ENCODE results near the gene SLCO3A1.
"Not testable (repeated sequence)": the region's sequence is repeated elsewhere in the genome, so short reads cannot be mapped to it uniquely, and the experiment has no call there.

Gene SLCO3A1

DNA sequence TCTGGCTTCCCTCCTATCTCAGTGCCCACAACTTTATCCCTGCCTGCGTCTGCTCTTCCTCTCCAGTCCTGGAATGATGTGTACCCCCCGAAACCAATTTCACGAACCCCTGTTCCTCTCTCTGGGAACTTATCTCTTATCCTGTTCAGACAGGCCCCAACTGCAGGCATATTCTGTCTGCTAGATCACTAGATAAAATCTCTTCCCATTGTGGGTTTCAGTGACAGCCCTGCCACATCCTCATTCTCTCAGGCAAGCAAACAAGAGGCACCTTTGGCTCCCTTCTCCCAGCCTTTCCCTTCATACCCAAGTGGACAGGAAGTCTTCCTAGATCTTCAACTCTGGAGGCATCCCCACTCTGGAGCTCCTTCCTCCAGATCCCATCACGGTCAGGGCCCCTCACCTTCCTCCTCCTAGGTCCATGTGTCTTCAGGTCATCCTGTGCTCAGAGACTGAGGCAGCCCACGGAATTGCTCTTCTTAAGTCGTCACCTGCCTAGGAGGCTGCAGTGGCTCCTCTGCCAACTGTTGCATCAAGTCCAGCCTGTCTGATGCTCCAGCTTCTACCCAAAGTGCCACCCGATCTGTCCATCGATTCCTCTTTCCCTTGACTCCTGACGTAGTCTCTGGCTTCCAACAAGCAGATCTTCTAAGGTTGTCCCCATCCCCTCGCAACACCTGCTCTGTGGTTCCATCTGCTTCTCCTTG is 190.8 kb downstream of the SLCO3A1 start:
- no peak for DNase-seq

DNA sequence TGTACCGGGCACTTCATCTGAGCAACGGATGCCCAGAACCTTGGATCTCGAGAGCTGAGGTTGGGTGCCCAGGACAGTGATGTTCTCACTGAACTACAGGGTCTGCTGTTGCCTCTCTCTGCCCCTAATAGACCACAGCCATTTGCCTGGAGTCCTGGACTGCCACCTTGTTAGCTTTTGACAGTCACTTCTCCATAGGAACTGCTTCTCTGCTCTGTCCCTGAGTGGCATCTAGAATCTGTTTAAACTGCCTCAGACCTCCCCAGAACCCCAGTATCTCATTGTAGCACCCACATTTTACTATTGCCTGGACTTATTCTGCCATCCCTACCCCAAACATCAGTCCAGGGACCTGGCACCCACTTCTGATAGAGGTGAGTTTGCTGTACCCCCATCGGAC is 194.4 kb downstream of the SLCO3A1 start:
- no peak for DNase-seq

DNA sequence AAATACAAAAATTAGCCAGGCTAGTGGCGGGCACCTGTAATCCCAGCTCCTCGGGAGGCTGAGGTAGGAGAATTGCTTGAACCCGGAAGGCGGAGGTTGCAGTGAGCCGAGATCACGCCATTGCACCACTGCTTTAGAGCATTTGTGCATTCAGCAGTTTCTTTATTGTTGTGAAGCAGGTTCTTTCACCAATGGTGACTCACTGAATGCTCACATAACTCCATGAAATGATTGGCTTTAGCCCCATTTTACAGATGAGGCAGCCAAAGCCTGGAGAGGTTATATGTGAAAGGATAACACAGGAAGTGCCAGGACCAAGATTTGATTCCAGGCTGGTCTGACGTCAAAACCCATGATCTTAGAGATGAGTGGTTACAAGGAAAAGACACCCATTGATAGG is 195.2 kb downstream of the SLCO3A1 start:
- DNase-seq, result no peak

DNA sequence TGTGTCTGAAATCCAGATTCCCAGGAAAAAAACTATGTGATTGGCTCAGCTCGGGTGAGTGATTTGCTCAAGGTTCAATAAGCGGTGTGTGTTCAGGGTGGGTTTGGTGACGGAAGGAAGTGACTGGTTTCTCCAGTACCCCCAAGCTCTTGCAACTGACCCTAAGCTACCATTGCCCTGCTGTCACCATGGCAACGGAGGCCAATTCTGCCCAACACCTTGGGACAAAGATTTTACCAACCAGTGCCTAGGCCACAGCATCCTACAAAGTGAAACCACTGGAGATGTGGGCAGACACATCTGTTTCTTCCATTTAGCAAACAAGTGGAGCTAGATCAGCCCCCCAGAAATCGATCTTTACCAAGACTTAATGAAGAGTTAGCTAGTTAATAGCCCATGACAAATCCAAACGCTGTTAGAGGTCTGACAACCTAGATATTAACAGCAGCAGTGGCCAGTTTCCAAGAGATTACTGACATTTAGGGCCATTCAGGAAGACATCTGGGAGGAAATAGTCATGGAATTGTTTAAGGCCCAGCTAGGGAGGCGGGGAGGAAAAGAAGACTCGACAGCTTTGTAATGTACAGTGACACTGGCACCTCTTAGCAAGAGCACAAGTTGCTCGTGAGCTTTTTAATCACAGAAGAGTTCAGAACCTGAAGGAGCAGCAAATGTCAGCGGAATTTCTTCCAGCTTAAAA is 195.9 kb downstream of the SLCO3A1 start:
- no peak for DNase-seq

DNA sequence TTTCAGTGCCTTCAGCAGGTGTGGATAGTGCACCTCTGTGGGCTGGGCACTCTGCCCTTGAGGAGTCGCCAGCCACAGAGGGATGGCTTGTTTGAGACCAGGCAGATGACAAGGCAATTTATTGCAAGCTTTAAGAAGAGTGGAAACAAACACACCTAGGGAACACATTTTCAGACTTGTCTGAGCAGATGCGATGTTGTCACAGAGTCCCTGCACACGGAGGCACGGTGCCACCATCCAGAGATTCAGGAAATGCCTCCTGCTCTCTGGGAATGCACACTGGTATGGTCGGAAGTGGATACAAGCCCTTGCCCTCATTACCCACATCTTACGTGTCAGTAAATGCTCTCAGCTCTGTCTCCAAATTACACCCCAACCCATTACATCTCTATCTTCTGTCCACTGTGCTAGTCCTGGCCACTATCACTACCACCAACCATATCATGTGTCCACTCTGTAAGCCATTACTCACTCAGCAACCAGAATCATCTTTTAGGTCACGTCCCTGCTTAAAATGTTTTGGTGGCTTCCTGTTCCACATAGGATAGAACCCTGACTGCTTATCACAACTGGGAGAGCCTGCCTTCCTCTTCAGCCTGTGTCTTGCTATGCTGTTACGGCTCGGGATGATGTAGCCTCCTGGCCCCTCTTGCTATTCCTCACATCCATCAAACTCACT is 196.9 kb downstream of the SLCO3A1 start:
- DNase-seq, result no peak

DNA sequence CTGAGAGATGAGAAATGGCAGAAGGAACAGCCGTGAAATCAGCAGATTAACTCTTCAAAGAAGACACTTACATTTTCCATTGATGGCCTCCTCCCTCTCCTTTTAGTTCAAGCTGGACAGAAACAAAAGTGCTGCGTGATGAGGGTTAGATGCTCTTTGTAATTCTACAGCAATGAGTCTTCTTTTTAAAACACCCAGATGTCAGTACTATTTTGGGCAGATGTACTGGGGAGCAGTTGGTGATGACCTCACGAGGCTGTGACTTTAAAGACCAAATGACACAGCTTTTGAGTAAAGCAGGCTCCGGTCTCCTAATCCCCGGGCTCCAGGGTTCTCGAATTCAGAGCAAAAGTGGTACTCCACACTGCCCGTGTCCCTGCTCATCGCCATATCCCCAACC is 198.2 kb downstream of the SLCO3A1 start:
- DNase-seq, result no peak

DNA sequence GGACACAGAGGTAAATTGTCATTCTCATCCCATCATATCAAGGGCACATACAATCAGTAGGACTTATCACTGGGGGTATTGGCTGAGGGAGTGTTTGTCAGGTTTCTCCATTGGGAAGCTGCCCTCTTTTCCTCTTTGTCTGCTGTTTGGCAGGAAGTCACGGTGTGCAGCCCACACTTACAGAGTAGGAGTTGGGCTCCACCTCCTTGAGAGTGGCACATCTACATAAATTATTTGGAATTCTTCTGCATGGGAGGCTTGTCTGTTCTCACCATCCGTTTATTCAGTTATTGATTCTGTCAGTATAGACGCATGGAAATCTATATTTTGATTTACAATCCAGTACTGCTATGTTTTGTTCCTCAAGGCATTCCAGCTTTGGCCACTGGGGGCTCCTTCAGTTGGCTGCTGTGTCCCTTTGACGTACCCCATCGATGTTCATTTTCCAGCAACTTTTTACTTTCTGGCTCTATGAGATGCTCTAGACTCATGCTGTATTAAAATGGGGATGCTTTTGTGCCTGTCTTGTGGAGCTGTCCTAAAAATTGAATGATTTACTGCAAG is 200.3 kb downstream of the SLCO3A1 start:
- no peak for DNase-seq

DNA sequence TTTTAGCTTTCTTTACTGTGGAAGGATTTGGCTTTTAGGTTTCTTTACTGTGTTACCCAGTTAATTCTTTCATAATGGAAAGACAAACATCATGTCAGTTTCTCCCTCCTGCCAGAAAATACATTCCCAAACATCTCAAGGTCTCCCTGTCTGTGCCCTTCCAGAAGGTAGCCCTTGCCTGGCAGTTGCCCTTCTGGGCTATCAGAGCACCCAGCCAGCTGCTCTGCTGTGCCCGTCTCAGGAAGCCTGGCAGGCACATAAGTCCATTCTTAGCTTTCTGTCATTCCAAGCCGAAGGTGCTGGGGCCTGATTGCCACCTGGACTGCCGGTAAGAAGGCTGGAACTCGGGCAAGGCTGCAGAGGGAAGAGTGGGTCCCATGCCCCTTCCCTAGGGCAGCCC is 203.4 kb downstream of the SLCO3A1 start:
- DNase-seq, result no peak

DNA sequence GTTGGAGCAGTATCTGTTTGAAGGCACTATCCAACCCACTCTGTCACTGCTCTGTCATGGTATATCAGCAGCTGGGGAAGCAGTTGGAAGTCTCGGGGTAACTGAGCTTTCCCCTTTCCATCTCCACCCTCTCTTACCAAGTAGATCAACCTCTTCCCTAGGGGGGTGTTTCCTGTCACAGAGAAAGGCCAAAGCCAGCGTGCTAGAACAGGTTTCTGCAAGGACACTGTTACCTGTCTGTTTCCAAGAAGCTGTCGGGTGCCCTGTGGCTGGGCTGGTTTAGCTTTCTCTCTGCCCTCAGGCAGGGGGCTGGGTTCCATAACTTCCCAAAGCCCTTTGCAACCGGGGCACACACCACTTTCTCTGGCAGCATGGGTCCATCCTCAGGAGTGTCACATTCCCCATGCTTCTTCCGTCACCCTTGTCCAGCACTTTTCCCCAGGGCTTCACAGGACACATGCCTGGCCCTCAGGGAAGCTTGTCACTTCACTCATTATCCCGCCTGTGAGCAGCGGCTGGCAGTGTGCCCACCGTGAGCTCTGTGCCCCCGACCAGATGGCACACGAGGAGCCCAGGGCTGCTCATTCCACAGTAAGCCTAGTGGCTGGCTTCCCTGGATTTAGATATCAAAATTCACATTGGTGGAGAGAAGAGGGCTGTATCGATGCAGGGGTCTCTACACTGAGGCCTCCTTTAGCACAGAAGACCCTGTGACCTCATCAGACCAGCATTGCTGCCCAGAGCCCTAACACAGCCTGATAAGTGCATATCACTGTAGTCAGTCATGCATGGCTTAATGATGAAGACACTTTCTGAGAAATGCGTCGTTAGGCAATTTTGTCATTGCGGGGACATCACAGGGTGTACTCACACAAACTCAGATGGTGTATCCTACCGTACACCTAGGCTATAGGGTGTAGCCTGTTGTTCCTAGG is 205.8 kb downstream of the SLCO3A1 start:
- no peak for DNase-seq

DNA sequence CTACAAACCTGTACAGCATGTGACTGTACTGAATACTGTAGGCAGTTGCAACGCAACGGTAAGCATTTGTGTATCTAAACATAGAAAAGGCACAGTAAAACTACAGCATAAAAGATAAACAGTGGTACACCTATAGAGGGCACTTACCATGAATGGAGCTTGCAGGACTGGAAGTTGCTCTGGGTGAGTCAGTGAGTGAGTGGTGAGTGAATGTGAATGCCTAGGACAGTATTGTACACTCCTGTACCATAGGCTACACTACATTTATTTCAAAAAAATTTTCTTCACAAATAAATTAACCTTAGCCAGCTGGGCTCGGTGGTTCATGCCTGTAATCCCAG is 206.4 kb downstream of the SLCO3A1 start:
- DNase-seq, result not testable (repeated sequence)

DNA sequence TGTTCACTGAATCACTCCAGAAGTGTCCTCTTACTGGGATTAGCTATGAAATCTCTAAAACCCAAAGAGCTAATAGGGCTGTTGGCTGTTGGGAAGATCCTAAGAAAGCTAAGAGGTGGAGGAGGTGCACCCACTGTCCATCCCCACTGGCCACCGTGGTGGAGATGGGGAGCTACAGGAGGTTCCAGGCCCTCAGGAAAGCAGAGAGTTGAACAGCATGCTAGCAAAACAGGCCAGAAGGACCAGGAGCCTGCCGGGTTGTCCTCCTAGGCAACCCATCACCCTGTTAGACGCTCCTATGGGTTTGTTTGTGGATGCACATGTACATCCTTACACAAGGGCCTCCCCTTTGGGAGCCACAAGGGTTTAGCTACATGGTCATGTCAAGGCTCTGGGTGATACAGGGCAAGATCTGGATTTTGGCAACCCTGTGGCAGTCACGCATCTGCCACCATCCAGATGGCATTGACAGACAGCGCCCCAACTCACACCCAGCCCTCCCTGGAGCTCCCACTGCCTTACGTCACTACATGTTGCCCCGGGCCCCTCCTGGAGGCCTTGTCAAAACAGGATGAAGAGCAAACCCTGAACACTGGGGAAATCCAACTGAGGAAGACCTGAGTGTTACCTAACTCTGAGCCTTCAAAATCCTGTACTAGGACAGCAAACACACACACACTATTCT is 208.1 kb downstream of the SLCO3A1 start:
- no peak for DNase-seq

DNA sequence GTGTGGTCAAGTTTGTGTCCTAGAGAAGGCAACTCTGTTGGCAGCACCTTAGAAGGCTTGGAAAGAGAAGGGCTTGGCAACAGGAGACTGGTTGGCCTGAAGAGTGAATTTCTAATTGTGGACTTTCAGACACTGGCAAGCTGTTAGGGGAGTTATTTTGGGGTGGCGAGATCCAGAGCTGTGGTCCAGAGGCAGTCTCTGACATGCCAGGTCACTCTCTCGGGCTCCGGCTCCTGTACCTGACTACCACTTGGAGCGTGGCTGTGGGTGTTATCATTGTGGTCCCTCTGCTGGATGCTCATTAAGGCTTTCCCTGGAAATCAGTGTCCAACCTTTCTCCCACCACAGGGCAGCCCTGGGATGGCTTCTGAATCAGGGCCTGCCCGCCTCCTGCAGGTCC is 209.0 kb downstream of the SLCO3A1 start:
- DNase-seq, result no peak

DNA sequence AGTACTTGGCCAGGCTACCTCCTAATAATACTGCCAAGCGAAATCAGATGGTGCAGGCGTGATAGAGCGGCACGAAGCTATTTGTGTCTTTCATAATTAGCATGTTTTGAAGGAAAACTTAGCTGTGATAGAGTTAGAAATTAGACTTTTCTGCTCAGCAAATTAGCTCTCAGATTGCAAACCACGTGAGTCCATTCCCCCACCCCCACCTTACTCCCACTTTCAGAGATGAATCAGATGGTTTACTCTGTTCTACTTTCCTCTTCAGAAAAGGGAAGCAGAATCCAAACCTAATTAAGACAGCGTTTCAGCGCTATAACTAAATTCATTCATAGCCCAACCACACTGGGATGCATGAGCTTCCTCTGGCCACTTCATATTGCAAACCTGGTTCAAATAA is 214.6 kb downstream of the SLCO3A1 start:
- no peak for DNase-seq

DNA sequence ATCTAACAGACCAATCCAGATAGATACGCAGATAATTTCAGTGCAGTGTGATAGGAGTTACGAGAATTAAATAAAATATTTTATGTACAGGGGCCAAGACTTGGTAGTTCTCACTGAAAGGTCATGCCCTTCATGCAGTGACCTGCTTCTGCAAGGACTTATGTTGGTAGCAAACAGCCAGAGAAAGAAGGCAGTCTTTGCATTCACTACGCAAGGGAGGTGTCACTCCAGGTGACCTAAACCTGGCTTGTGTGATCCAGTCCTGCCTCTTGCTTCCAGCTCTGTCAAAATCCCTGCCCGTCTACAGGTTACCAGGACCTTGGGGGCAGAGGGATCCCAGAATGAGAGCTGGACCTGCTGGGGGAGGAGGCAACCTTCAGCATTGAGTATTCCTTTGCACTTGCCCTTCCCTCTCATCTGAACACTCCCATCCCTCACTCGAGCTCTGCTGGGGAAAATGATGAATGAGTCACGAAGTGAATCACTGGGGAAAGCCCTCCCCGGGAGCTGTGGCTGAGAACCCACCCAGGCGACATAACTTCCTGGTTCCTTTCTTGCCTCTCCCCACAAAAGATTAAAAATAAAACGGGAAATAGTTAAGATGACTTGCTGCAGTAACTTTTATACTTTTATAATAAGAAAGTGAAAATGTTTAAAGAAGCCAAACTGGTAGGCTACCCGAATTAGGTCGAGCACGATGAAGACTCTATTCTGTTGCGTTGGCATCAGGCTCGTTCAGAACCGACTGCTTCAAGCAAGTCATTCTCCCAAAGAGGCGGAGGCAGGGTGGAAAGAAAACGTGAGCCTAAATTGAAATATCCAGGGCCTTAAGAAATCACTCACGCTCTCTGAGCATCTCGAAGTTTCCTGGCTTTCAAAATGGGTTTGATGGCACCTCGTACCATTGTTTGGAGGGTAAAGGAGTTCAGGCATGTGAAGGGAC is 216.1 kb downstream of the SLCO3A1 start:
- no peak for DNase-seq

DNA sequence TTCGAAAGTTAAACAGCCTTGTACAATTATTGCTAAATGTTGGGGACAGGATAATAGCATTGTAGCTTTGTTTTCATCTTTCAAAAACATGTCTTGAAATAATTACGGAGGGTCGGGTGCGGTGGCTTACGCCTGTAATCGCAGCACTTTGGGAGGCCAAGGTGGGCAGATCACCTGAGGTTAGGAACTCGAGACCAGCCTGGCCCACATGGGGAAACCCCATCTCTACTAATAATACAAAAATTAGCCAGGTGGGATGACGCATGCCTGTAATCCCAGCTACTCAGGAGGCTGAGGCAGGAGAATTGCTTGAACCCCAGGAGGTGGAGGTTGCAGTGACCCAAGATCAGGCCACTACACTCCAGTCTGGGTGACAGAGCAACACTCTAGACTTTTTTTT is 216.7 kb downstream of the SLCO3A1 start:
- not testable (repeated sequence) for DNase-seq

DNA sequence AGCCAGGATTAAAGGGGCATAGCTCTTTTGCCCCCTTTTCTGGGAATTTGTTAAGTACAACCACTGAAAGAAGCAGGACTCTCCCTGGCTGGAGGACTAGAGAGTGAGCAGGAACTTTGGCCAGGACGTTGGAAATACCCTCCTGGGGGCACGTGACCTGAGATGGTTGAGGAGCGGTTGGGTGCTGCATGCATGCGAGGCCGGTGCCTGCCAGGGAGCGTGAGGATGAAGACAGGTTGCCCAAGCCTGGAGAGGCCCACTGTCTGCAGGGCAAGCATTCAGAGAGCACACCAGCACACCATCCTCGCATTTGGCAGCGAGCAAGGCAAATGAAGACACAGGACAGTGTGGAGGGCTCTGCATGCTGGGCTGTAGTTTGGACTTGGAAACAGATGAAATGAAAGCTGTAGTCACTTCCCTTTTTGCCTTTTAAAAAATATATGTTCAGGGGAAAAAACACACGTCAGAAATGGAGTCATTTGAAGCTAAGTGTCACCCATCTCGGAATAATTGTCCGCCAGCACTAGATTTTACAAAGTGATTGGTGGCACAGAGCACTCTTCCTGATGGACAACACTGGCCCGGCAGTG is 217.6 kb downstream of the SLCO3A1 start:
- no peak for DNase-seq

DNA sequence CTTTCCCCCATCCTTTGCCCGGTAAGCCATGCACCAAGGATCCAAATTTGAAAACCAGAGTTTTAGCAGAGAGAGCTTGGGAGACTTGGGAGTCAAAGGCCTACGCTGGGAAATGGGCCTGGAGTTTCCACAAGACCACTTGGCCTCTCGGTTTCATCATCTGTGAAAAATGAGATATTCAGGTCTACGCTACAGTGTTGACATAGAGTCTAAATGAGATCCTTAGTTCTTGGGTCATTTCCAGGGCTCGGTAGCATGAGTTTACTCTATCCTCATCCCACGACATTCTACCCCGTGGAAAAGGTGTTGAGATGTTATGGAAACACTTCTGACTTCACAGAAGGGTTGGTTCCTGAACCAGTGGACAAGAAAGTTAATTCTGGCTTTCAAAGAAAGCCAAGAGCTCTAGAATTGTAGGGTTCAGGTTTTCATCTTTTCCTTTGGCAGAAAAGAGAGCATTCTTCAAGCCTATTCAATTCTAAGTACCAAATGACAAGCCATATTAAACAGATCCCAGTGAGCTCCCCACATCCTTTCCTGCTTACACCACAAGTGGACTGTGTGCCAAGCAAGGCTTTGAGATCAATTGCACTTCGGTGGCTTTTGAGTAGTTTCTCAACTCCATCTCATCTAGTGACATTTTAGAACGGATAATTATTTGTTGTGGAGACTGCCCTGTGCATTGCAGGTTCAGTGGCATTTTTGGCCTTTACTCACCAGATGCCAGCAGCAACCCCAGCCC is 219.7 kb downstream of the SLCO3A1 start:
- no peak for DNase-seq

DNA sequence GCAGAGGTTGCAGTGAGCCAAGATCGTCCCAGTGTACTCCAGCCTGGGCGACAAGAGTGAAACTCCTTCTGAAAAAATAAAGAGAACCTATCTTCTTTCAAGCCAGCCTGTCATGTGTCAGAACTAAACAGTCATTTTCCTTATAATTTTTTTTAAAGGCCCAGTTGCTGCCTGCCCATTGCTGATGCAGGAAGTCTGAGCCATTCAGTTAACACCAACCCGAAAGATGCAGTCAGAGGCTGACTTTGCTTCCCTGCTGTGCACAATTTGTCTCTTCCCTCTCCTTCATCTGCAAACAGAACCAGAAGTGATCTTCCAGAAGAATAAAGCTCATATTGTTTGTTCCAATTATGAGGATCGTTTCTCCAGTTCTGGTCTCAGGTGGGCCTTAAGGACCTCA is 220.6 kb downstream of the SLCO3A1 start:
- DNase-seq, result no peak

DNA sequence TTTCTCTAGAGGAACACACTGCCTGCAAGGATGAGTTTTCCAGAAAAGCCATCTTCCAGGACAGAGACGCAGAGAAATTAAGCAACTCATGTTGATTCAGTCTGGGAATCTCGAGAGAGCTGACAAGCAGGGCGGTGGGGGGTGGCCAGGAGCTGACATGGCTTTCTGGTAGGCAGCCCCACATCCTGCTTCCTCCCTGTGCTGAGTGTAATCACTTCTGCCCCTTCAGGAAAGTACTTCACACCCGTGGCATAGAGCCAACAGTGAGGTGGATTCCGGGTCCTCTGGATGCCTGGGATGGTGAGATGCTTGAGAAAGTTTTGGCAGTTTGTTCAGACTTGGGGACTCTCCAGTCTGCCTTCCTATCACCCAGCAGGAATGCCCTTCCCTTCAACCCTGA is 221.1 kb downstream of the SLCO3A1 start:
- no peak for DNase-seq

DNA sequence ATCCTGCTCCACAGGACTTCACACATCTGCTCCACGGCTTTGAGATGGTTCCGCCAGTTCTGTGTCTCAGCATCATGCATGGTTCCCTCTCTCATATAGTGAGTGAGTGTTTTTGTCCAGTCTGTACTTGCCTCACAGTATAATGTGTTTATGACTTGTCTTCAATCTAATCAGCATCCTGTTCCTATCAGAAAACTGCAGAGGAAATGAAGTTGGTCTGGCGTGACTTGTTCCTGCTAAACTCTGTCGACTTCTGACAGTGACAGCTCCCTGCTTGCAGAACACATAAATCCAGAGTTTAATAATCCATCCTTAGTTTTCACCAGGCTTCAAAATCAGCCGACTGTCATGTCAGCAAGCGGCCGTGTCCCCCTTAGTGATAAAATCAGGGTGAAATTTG is 222.3 kb downstream of the SLCO3A1 start:
- no peak for DNase-seq

All from central memory CD4-positive, alpha-beta T cell (primary cell).